ENCODE data around the gene CCSAP. TPM values are rescaled to one million over a fixed set of nuclear protein-coding genes. Genes with fewer than 3 reads are reported as not detected.

CCSAP gene
- total and polyA plus RNA-seq, 9 donors: 3.3 to 9.2 (median 6.4) TPM

- DNase-seq: no peak
- TF ChIP-seq EP300 (IDR thresholded peaks at IDR 0.05): no peak
- TF ChIP-seq, protein P1, sequence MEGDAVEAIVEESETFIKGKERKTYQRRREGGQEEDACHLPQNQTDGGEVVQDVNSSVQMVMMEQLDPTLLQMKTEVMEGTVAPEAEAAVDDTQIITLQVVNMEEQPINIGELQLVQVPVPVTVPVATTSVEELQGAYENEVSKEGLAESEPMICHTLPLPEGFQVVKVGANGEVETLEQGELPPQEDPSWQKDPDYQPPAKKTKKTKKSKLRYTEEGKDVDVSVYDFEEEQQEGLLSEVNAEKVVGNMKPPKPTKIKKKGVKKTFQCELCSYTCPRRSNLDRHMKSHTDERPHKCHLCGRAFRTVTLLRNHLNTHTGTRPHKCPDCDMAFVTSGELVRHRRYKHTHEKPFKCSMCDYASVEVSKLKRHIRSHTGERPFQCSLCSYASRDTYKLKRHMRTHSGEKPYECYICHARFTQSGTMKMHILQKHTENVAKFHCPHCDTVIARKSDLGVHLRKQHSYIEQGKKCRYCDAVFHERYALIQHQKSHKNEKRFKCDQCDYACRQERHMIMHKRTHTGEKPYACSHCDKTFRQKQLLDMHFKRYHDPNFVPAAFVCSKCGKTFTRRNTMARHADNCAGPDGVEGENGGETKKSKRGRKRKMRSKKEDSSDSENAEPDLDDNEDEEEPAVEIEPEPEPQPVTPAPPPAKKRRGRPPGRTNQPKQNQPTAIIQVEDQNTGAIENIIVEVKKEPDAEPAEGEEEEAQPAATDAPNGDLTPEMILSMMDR (IDR thresholded peaks at IDR 0.05): no peak
- TF ChIP-seq POLR2A (IDR thresholded peaks at IDR 0.05): no peak
- intact Hi-C loops (cut with DNase I): no loop called here
- Histone ChIP-seq H3K4me3 (no peak overlapping the region), H3K27ac (no peak overlapping the region), H3K9me3 (no peaks in the 10 kb centered on the region), H3K36me3 (no peaks in the 10 kb centered on the region), H3K27me3 (no peaks in the 10 kb centered on the region), H3K4me1 (ENCODE audit: insufficient read depth) (peaks cover 2% of the 10 kb centered on the region)
- 89 to 96% (median 95%) methylated on average over 3 of the region's 3 CpGs for WGBS, 3 donors
Observed at GRCh38 chr1:229280921-229281320, 61.9 kb downstream of the CCSAP start.

DNA sequence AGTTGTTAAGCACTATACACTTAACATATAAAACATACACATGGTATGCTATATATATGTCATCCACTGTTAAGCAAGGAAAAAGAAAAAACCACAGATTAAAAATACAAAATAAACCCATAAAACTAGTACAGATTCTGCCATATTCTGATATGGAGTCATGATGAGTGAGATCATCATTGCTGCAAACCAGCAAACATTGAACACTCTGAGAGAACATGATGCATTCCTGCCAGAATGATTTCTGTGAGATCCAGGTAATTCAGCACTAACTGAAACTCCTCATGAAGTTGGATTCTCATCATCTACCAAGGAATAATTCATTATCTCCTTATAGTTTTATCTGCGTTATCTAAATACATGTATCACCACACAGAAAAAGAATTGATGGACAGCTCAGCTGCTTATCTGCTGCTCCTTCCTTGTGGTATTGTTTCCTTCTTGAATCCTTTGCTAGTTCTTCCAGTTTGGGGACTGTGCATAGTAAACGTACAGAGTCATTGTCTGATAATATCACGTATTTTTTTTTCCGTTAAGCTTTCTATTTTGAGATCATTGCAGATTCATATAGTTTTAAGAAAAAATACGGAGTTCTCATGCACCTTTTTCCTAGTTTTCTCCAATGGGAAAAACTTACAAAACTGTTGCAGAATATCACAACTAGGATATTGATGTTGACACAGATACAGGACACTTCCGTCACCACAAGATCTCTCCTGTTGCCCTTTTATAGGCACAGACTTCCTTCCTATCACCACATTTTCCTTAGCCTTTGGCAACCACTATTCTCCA lies 62.6 kb downstream of the CCSAP start:
- no peaks in the 10 kb centered on the region for H3K27me3 ChIP-seq
- no peak overlapping the region for H3K27ac ChIP-seq
- peaks cover 2% of the 10 kb centered on the region for H3K4me1 ChIP-seq (ENCODE audit: insufficient read depth)
- TF ChIP-seq, protein P1 (IDR thresholded peaks at IDR 0.05): no peak
- TF ChIP-seq EP300 (IDR thresholded peaks at IDR 0.05): no peak
- DNase-seq: no peak
- no peak overlapping the region for H3K4me3 ChIP-seq
- intact Hi-C loops (cut with DNase I): no loop called here
- H3K36me3 ChIP-seq: no peaks in the 10 kb centered on the region
- no peaks in the 10 kb centered on the region for H3K9me3 ChIP-seq
- WGBS, 3 donors: 89 to 94% (median 92%) methylated on average over 6 of the region's 6 CpGs

DNA sequence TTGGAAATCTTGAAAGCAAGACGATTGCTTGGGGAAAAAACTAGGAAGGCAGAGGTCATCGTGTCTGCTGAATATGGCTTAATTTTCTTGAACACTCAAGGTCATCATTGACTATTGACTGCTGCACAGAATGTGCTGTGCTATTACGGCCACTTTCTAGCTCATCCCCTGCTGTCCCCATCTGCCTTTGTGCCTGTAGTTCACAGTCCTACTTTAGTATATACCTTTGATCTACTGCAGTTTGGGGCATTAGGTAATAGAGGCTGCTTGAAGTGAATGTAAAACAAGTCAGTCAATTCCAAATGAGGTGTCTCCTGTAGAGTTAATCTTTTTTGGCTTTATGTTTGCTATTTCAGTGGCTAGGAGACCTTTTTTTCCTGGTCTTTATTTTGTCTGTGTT lies 63.6 kb downstream of the CCSAP start:
- intact Hi-C loops (cut with DNase I): loop anchor here in 1 of 4 donors (10.0 kb wide), 1 partner anchor 66 kb away; the partner anchor contains the start of gene CCSAP

GRCh38 chr1:229278120-229278741 lies 64.6 kb downstream of the CCSAP start:
- no peaks in the 10 kb centered on the region for H3K9me3 ChIP-seq
- no peak overlapping the region for H3K4me3 ChIP-seq
- 96 to 98% (median 98%) methylated on average over 2 of the region's 2 CpGs for WGBS, 3 donors
- TF ChIP-seq EP300 (IDR thresholded peaks at IDR 0.05) (no peak), POLR2A (IDR thresholded peaks at IDR 0.05) (no peak)
- TF ChIP-seq, protein P1 (IDR thresholded peaks at IDR 0.05): no peak
- H3K27me3 ChIP-seq: no peaks in the 10 kb centered on the region
- no peaks in the 10 kb centered on the region for H3K36me3 ChIP-seq
- peaks cover 3% of the 10 kb centered on the region for H3K4me1 ChIP-seq (ENCODE audit: insufficient read depth)
- H3K27ac ChIP-seq: no peak overlapping the region
- DNase-seq: no peak
- intact Hi-C loops (cut with DNase I): loop anchor here in 1 of 4 donors (10.0 kb wide), 1 partner anchor 67 kb away; the partner anchor contains the start of gene CCSAP

More for the DNA sequence above, 63.6 kb downstream of the CCSAP start:
- H3K27ac ChIP-seq: no peak overlapping the region
- DNase-seq: no peak
- no peak overlapping the region for H3K4me3 ChIP-seq
- no peak for TF ChIP-seq EP300 (IDR thresholded peaks at IDR 0.05)
- peaks cover 2% of the 10 kb centered on the region for H3K4me1 ChIP-seq (ENCODE audit: insufficient read depth)
- no peaks in the 10 kb centered on the region for H3K9me3 ChIP-seq
- 56 to 65% (median 58%) methylated on average over 3 of the region's 3 CpGs for WGBS, 3 donors
- no peaks in the 10 kb centered on the region for H3K36me3 ChIP-seq
- H3K27me3 ChIP-seq: no peaks in the 10 kb centered on the region

GRCh38 chr1:229275005-229275404 lies 67.8 kb downstream of the CCSAP start:
- no peaks in the 10 kb centered on the region for H3K27me3 ChIP-seq
- intact Hi-C loops (cut with DNase I): loop anchor here in 1 of 4 donors (10.0 kb wide), 1 partner anchor 70 kb away; the partner anchor contains the start of gene CCSAP
- H3K4me1 ChIP-seq (ENCODE audit: insufficient read depth): peaks cover 3% of the 10 kb centered on the region
- DNase-seq: no peak
- no peak overlapping the region for H3K27ac ChIP-seq
- no peak for TF ChIP-seq POLR2A (IDR thresholded peaks at IDR 0.05)
- TF ChIP-seq, protein P1 (IDR thresholded peaks at IDR 0.05): no peak
- no peak for TF ChIP-seq EP300 (IDR thresholded peaks at IDR 0.05)
- H3K36me3 ChIP-seq: no peaks in the 10 kb centered on the region
- WGBS, 3 donors: 97 to 100% (median 98%) methylated on average over 2 of the region's 2 CpGs
- H3K4me3 ChIP-seq: no peak overlapping the region
- no peaks in the 10 kb centered on the region for H3K9me3 ChIP-seq
